ENCODE data around the gene ARHGAP25. TPM values are rescaled to one million over a fixed set of nuclear protein-coding genes. Genes with fewer than 3 reads are reported as not detected.

Gene ARHGAP25
- total RNA-seq, 1 donor from 2014 or later = 0.50 TPM

DNA sequence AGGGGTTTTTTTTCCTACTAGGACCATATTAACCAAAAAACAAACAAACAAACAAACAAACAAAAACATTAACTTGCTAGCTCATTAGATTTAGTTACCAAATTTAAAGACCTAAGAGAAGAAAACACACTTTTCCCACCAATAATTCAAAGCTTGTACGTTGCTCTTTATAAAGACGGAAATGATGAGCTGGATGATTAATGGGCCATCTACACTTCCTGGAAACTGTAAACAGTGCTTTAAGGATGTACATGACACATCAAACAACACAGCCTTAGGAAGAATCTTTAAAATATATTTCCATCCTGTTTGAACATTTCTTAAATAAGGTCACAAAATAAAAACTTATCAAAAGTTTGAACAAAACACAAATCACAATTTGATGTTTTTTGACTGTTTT, 135.6 kb downstream of the ARHGAP25 start:
- Mint-ChIP-seq H3K9me3 (ENCODE audit: low read depth) (no peaks in the 10 kb centered on the region), H3K27ac (ENCODE audit: unreplicated experiment) (no peak overlapping the region), H3K4me3 (ENCODE audit: unreplicated experiment) (no peak overlapping the region), H3K36me3 (ENCODE audit: low read depth) (no peaks in the 10 kb centered on the region), H3K4me1 (ENCODE audit: low read depth) (no peaks in the 10 kb centered on the region), H3K27me3 (ENCODE audit: low read depth) (no peaks in the 10 kb centered on the region)
- no peak for DNase-seq (ENCODE audit: low spot score)
- TF ChIP-seq, protein P1, sequence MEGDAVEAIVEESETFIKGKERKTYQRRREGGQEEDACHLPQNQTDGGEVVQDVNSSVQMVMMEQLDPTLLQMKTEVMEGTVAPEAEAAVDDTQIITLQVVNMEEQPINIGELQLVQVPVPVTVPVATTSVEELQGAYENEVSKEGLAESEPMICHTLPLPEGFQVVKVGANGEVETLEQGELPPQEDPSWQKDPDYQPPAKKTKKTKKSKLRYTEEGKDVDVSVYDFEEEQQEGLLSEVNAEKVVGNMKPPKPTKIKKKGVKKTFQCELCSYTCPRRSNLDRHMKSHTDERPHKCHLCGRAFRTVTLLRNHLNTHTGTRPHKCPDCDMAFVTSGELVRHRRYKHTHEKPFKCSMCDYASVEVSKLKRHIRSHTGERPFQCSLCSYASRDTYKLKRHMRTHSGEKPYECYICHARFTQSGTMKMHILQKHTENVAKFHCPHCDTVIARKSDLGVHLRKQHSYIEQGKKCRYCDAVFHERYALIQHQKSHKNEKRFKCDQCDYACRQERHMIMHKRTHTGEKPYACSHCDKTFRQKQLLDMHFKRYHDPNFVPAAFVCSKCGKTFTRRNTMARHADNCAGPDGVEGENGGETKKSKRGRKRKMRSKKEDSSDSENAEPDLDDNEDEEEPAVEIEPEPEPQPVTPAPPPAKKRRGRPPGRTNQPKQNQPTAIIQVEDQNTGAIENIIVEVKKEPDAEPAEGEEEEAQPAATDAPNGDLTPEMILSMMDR (IDR thresholded peaks at IDR 0.05) = no peak

DNA sequence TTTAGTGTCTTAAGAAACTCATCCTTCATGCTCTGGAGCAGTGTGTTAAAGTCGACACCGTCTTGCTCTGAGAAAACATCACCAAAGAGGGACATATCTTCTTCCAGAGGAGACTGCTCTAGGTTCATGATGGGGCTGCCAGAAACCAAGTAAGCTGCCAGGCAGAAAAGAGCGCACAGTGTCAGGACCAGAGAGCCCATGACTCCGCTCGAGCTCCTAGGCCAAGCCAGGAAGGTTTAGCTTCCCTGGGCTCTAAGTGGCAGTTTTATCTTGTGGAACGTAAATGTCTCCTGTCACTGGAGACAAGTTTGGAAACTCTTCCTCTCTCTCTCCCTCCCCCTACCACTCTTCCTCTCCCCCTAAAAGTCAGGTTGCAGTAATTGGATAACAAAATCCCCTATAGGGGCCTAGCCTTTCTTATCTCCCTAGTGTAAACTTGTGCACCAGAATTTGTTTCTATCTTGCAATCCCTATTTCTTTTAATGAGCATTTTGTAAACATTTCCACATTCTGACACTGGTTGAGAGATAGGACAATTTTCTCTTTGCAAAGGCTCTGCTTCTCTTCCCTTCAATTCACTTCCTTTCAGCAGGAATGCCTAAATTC, 136.7 kb downstream of the ARHGAP25 start, which contains the start of gene BMP10:
BMP10 (minus strand) TSS at position 239 of the 606 bp plus-strand sequence; CDS start at position 200, 39 bp downstream.
- no peak for DNase-seq (ENCODE audit: low spot score)
- Mint-ChIP-seq H3K4me3 (ENCODE audit: unreplicated experiment) (no peak within 1 kb of the TSS), H3K27me3 (ENCODE audit: low read depth) (no peaks in the 10 kb centered on the region), H3K4me1 (ENCODE audit: low read depth) (no peaks in the 10 kb centered on the region), H3K9me3 (ENCODE audit: low read depth) (no peaks in the 10 kb centered on the region), H3K36me3 (ENCODE audit: low read depth) (no peaks in the 10 kb centered on the region), H3K27ac (ENCODE audit: unreplicated experiment) (no peak within 1 kb of the TSS)
- TF ChIP-seq, protein P1 (IDR thresholded peaks at IDR 0.05) = no peak

Other genes with a start within 250 kb of the ARHGAP25 start
- gene PROKR1, start 91.2 kb upstream of the ARHGAP25 start, total RNA-seq = not detected in 3 replicates
- gene BMP10, start 136.6 kb downstream of the ARHGAP25 start, total RNA-seq = not detected in 3 replicates
- gene GKN2, start 218.1 kb downstream of the ARHGAP25 start, total RNA-seq = not detected in 3 replicates
- 0.37 TPM in 1 of 3 replicates, not detected in the others for gene GKN1, start 239.8 kb downstream of the ARHGAP25 start, total RNA-seq